GM19468 (cell line): Measurements from ENCODE around the gene GPR132.
"Not testable (repeated sequence)": the region's sequence is repeated elsewhere in the genome, so short reads cannot be mapped to it uniquely, and the experiment has no call there.

ENCODE experiments used
- ATAC-seq: cut with Tn5 transposase; IDR thresholded peaks from one replicate; pipeline ENCODE4 v1.9.1; 2021; ENCODE audit warnings: mild to moderate bottlenecking, moderate library complexity, moderate number of reproducible peaks; ENCODE audit not compliant: unreplicated experiment; ENCODE audit errors: extremely low read depth

GPR132 gene

GRCh38 chr14:105049753-105050550 lies 15.3 kb downstream of the GPR132 start:
- ATAC-seq = no peak

DNA sequence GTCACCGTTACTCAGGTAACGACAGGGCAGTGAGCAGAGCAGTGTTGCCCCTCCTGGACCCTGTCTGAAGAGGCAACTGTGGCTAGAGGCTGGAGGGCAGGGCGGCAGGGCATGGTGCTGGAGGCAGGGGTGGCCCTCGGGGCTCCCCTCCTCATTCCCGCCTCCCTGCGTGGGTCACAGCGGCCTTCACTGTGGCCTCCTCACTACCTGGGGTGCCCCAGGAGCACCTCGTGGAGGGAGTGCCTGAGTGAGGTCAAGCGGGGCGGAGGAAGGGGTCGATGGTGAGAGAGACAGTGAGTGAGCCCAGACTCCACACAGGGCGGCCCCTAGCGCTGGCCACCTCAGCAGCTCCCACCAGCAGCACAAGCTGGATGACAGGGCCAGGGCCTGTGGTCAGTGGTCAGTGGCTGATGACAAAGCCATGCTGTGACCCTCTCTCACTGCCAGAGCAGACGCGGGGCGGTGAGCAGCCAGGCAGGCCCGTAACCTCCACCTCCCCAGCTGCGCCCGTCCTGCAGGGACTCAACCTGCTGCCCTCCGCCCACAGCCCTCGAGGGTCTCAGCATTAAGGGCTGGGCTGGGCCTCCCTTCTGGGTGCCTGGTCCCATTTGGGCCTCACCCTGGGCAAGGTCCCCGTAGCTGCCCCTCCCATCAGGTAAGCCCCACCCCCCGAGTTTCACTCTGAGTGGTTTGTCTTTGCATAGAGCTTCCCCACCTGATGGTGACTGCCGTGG lies 17.8 kb downstream of the GPR132 start:
- no peak for ATAC-seq

DNA sequence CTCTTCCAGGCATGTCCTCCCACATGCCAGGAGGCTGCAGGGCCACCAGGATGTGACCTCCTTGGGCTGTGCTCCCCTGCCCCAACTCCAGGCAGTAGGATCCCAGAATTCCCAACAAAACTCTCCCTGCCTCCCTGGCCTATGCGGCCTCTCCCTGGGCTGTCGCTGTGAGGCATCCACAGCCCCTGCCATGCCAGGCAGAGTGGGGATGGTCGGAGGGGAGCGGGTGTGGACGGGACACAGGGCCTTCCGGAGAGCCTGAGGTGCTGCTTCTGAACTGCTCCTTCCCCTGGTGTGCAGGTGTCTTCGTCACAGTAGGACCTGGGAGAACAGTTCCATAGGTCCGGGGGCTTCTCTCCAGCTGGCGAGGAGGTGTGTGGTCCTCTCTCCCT lies 18.3 kb downstream of the GPR132 start:
- ATAC-seq = no peak

DNA sequence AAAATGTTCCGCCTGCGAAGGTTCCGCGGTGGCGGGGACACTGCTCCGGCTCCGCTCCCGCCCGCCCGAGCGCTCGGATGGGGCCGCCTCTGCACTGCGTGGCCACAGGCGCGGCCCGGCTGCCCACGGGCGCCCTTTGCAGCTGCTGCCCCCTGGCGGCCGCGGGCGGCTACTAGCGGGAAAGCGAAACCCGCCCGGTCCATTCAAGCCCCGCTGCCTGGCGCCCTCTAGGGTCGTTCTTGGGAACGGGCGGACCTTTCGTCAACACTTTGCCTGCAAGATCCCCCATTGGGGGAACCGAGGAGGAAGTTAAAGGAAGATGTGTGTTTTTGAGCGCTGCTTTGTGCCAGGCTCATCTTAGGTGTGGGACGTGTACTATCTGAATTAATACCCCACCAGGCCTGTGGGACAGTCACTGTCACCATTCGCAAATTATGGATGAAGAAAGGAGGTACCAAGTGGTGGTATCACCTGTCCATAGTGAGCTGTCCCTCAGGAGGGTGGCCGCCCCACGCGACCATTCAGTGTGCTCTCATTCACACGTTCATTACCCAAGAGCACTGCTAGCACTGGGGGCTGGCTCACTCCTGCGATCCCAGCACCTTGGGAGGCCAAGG lies 19.4 kb downstream of the GPR132 start:
- ATAC-seq = no peak

- ATAC-seq = no peak
Observed at GRCh38 chr14:105043641-105044040, 21.6 kb downstream of the GPR132 start.

- no peak for ATAC-seq
Observed at GRCh38 chr14:105042813-105043212, 22.4 kb downstream of the GPR132 start.

- ATAC-seq = no peak
Observed at GRCh38 chr14:105041841-105042765, 23.1 kb downstream of the GPR132 start.

- ATAC-seq = no peak
Observed at GRCh38 chr14:105039458-105040205, 25.6 kb downstream of the GPR132 start.

DNA sequence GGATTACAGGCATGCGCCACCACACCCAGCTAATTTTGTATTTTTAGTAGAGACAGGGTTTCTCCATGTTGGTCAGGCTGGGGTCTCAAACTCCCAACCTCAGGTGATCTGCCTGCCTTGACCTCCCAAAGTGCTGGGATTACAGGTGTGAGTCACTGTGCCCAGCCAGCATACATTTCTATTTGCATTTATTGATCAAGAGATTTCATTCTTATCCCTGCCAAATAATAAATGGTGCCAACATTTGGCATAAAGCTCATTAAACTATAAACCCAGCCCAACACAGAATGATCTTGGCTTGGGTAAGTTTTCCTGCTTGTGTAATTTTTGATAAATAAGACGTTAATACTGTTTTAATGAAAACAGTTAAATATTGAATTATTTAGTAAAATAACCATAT lies 29.6 kb downstream of the GPR132 start:
- not testable (repeated sequence) for ATAC-seq

DNA sequence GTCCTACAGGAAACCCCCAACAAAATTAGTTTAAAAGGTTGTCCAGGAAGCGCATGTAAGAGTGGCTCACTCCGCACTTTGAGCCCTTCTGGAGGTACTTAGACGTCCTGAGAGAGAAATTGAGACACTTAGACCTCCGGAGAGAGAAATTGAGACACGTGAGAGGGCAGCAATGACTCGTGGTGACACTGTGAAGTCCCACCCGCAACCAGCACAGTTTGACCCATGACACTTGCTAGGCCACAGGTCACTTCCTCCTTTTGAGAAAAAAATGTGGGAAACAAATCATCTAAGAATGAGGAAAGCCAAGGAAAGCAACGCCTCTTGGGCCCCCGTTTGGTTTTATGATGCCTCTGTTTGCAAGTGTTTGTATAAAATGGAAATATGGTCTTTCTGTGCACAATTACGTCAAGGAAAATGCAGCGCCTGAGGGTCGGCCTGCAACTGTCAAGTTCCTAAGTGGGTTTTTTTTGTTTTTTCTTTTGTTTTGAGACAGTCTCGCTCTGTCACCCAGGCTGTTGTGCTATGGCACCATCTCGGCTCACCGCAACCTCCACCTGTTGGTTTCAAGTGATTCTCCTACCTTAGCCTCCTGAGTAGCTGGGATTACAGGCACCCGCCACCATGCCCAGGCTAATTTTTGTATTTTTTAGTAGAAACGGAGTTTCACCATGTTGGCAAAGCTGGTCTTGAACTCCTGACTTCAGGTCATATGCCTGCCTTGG lies 30.8 kb downstream of the GPR132 start:
- ATAC-seq = no peak

DNA sequence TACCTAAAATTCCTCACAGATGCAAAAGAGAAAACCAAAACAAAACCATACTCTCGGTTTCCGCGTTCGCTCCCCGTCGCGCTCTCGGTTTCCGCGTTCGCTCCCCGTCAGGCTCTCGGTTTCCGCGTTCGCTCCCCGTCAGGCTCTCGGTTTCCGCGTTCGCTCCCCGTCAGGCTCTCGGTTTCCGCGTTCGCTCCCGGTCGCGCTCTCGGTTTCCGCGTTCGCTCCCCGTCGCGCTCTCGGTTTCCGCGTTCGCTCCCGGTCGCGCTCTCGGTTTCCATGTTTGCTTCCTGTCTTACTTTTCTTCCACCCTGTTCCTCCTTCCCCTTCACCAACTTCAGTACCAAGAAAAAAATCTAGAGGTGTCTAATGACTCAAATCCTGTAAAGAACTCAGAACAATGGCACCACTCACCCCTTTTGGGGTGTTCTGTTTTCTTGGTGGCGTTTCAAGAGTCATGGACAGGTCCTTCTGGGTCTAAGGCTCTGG lies 31.8 kb downstream of the GPR132 start:
- ATAC-seq = not testable (repeated sequence)

GRCh38 chr14:105032451-105032901 lies 32.8 kb downstream of the GPR132 start:
- ATAC-seq = not testable (repeated sequence)

DNA sequence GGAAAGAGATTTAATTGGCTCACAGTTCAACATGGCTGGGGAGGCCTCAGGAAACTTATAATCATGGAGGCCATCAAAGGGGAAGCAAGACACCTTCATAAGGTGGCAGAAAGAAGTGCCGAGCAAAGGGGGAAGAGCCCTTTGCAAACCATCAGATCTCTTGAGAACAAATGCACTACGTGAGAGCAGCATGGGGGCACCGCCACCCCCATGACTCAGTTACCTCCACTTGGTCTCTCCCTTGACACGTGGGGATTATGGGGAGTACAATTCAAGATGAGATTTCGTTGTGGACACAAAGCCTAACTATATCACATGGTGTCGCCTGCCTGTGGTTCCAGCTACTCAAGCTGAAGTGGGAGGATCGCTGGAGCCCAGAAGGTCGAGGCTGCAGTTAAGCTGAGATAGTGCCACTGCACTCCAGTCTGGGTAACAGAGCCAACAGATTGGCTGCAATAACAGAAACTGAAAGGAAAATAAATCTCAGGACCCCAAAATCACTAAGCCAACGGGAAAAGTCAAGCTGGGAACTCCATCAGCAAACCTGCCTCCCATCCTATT lies 34.3 kb downstream of the GPR132 start:
- ATAC-seq = no peak

GRCh38 chr14:105030194-105030593 lies 35.0 kb downstream of the GPR132 start:
- ATAC-seq = no peak

DNA sequence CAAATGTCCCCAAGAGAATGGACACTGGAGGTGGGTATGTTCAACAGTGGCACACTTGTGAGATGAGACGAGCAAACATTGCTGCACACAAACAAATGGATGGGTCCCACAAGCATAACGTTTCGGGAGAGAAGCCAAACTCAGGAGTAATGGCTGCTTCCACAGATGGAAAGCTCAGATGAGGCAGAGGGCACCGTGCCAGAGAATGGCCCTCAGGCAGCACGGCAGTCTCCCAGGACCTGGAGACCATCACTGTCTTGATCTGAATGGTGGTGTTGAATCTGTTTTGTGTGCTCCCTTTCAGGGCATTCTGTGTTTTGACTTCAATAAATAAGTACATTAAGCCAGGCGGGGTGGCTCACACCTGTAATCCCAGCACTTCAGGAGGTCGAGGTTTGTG lies 35.8 kb downstream of the GPR132 start:
- no peak for ATAC-seq

DNA sequence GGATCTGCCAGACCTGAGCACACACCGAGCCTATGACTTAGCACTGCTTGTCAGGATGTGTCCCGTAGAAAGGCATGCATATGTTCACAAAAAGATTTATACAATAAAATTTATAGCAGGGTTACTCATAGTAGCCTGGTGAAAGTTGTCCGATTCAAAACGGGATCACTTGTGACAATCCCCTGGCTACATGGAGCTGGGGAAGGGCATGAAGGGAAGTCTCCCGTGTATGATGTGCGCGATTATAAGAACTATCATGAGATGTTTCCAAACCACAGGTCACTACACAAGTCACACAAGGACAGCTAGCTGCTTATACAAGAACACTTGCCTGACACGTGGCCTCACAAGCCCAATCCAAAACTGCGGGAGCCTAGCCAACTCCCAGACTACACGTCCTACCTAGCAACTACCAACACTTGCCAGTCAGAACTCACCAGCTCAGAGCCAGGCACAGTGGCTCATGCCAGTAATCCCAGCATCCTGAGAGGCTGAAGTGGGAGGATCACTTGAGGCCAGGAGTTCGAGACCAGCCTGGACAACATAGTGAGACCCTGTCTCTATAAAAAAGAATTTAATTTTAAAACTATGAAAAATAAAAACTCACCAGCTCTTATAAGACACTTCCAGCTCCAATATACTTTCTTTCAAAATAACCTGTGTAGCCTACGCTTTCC lies 36.8 kb downstream of the GPR132 start:
- no peak for ATAC-seq

- not testable (repeated sequence) for ATAC-seq
Observed at GRCh38 chr14:105027718-105028117, 37.5 kb downstream of the GPR132 start.
